ENCODE data around the gene PROZ.
A peak's percentile ranks its signal among the peaks of the same experiment; 100 is the strongest.

The PROZ gene

DNA sequence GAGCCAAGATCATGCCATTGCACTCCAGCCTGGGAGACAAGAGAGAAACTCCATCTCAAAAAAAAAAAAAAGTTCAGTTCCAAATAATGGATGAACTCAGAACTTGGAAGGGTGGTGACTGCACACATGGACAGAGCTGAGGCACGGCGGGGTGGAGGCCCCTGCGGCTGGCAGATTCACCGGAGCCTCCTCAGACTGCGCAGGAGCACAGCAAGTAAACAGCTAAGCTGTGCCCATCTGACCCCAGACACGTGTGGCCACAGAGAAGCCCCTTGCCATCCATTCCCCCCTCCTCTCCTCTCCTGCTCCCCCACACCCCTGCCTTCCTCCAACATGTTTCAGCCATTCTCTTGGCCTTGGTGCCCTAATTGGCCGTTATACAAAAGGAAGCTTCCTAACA is 15.6 kb upstream of the PROZ start:
- no peak for DNase-seq

DNA sequence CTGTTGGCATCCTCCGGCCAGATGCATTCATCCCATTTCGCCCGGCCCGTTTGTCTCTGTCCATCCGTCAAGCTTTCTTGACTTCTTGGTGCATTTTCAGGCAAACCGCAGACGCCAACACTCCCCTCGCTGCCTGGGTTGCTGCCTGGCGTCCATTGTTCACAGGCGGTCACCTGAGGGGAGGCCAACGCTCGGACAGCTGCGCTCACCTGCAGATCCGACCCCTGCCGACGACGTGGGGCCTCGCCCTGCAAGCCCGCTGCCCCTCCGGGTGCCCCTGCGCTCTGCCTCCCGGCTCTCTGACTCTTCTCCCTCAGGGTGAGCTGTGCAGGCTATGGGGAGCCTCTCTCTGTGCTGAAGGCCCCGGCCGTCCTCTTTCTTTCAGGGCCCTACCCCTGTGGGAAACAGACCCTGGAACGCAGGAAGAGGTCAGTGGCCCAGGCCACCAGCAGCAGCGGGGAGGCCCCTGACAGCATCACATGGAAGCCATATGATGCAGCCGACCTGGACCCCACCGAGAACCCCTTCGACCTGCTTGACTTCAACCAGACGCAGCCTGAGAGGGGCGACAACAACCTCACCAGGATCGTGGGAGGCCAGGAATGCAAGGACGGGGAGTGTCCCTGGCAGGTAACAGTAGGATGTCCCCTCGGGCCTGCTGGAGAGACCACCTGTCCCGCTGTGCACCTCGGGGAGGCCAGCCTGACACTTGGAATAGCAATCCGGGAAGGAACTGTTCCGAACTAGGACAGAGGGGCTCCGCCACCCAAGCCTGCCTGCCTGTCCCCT is 14.8 kb upstream of the PROZ start:
- DNase-seq, result no peak

DNA sequence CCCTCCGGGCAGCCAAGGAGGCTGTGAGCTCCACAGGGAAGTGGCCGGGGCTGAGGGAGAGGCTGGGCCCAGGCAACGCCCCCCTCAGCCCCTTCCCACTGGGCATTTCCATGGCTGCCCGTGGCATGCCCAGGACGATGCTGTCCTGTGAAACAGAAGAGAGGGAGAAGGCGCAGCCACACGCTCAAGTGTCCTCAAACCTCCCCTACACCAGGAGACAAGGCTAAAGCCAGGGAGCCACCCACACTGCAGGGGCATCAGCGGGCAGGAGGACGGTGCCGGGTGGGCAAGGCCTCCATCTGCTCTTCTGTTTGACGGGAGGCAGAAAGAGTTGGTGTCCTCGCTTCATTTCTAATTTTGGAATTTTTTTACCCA is 14.2 kb upstream of the PROZ start:
- no peak for DNase-seq

DNA sequence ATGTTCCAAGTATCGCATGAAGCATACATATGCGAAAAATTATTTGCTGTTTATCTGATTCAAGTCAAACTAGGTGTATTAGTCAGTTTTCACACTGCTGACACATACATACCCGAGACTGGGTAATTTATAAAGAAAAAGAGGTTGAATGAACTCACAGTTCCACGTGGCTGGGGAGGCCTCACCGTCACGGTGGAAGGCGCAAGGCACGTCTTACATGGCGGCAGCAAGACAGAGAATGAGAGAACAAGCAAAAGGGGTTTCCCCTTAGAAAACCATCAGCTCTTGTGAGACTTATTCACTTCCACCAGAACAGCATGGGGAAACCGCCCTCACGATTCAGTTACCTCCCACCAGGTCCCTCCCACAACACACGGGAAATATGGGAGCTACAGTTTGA is 13.0 kb upstream of the PROZ start:
- DNase-seq, result no peak

DNA sequence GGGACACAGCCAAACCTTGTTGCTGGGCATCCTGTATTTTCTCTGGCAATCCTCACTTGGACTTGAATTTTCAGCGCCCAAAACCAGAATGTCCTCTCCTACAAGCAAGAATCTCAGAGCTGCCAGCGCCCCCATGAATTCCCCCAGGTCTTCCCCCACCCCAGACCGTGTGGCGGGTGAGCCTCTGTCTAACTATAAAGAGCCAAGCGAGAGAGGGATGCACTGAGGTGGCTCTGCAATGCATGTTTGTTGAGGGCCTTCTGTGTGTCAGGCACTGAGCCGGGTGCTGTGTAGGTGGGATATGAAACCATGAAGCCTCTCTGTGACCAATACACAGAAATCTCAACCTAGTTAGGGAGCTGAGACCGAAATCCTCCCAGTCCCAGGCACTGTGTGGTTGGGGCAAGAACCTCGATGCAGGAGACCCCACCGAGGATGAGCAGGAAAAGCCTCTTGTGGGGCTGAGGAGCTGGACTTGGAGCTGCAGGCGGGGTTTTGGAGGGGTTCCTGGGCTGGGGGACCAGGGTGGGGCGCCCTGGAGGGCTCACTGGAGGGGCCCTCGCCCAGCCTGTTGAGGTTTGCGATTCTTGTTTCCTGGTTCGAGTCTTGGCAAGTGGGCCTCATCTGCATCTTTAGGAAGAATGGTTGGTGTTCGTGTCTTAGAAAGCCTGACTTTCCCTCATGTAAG is 12.4 kb upstream of the PROZ start:
- DNase-seq, result no peak

DNA sequence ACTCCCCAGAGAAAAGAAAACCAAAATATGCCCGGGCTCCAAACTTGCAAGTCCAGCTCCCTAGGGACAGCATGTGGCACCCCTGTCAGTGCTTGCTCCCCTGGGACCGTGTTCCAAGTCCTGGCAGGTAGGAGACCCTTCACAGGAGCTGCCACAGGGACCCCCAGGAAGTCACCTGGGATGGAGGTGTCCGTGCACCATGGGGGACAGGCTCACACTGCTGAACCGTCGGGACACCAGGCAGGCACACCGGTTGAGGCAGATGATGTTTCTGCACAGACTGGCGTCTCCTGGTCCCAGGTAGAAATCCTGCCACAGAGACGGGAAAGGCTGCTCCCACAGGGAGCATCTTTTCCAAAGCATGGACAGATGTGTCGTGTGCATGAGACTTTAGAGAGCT is 11.7 kb upstream of the PROZ start:
- DNase-seq, result no peak

DNA sequence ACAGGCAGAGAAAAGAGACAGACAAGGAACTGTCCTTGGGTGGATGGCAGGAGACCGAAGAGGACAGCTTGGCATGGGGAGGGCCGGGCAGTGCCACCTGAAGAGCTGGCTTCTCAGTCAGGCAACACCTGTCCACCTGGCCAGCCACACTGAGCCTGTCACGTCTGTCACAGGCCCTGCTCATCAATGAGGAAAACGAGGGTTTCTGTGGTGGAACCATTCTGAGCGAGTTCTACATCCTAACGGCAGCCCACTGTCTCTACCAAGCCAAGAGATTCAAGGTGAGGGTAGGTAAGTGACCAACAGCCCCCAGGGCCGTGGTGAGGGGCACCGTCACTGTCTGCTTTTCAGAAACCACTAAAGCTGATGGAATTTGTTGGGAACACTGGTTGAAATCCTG is 11.2 kb upstream of the PROZ start:
- no peak for DNase-seq

DNA sequence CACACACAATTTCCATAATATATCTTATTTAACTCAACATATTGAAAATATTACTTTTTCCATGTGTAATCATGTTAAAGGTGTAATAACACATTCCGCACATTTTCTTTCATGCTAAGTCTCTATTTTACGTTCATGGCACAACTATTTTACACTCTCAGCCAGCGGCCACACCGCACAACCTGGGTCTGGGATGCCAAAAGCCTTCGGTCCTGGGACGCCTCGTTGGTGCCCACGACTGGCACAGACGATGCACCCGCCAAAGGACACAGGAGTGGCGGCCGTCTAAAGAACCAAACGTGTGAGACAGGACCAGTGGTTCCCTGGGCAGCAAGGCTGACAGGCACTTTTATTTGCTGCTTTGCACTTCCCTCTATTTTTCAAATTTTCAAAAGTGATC is 10.0 kb upstream of the PROZ start:
- DNase-seq, result no peak

DNA sequence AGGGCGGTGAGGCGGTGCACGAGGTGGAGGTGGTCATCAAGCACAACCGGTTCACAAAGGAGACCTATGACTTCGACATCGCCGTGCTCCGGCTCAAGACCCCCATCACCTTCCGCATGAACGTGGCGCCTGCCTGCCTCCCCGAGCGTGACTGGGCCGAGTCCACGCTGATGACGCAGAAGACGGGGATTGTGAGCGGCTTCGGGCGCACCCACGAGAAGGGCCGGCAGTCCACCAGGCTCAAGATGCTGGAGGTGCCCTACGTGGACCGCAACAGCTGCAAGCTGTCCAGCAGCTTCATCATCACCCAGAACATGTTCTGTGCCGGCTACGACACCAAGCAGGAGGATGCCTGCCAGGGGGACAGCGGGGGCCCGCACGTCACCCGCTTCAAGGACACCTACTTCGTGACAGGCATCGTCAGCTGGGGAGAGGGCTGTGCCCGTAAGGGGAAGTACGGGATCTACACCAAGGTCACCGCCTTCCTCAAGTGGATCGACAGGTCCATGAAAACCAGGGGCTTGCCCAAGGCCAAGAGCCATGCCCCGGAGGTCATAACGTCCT is 9.4 kb upstream of the PROZ start:
- no peak for DNase-seq

DNA sequence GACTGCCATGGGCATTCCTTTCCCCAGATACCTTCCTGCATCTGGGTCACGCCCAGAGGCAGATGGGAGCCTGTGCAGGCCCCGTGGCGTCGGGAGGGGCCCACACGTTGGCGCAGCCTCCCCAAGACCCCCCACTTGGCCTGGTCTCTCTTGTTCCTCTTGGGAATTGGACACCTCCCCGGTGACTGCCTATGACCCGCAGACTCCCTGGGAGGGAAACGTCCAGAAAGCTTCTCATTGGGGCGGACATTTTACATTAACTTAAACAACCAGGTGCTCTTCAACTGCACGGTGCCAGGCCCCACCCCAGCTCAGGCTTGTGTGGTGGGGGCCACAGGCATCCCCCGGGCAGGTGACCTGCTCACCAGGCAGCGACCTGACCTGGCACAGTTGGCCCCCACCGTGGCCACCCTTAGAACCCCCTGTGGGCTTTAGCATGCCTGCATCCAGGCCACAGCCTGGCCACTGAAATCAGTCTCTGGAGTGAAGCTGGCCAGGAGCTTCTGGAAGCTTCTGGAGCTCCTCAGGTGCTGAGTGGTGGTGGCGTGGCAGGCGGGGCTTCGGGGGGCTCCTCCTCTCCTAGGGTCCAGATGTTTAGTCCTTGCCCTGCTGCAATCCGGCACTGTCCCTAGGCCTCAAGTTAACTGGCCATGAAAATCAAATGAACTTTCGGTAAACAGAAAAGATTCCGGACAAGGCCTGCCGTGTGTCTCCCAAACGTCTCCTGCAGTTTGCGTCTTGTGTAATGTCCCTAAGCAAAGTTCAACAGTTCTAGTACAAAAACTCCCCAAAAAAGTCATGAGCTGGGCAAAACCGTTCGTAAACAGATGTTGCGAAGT is 8.5 kb upstream of the PROZ start:
- DNase-seq, result no peak

DNA sequence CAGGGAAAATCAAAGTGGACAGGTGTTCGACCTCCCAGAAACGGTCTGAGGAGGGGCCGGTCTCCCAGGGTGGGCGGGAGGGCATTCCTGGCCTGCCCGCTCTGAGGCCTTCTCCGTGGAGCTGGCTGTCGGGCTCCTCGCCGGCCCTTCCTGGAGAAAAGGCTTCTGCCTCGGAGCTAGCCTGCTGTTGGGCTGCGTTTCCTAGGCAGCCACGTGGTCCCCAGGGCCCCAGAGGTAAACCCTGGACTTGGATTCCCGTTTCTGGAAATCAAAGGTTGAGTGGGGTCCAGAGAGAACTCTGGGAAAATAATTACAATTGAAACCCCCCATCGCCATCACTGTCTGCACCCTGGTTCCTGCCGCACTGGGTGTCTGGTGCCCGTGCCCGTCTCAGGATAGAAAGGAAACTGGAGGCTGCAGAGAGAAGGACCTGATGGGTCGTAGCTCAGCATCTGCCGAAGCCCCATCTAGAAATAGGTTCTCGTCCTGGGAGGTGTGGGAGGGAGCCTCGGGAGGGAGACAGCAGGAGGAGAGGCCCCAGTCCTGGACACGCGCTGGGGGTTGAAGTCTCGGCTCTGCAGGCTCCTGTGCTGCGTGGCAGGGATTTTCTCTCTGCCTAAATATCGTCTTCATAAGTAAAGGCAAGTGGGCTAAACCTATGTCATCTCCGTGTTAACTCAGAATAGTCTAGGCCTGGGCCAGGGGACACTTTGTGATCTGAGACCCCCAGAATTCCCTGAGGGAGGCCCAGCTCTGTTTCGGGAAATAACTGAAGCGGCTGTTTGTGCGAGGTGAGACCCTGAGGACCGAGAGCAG is 7.7 kb upstream of the PROZ start:
- no peak for DNase-seq

DNA sequence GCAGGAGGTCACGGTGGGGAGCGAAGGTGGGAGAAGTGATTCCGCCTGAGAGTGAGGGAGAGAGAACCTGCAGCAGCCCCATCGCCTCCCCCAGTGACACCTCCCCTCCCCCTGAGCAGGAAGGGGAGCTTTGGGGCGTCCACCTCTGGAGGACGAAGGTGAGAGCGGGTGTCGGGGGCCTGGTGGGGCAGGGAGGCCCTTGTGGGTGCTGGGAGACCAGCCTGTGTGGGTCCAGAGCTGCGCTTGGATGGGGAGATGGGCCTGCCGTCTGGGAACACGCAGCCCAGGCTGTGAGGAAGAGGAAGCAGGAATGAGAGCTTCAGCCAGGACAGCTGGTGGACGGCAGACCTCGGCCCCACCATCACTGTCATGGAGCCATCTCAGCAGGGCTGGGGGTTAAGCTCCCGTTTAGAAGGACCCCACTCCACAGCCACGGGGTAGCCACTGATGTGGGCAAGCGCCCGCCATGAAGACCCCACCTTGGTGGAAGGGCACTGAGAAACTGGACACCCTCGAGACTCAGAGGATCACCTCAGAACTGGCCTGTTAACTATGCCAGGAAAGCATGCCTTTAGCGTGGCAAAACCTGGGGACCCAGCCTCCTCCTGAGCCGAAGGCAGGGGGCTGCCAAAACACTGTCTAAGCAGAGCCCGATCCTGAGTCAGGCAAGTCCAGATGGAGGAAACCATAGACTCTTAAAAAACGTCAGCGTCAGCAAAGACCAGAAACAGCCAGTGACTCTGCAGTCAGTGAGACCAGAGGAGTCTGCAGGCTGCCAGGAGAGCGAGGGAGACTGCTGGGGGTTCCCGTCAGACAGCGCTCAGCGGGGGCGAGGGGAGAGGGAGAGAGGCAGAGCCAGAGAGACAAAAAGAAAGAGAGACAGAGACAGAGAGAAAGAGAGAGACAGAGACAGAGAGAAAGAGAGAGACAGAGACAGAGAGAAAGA is 6.4 kb upstream of the PROZ start:
- peak; percentile 11 for DNase-seq

DNA sequence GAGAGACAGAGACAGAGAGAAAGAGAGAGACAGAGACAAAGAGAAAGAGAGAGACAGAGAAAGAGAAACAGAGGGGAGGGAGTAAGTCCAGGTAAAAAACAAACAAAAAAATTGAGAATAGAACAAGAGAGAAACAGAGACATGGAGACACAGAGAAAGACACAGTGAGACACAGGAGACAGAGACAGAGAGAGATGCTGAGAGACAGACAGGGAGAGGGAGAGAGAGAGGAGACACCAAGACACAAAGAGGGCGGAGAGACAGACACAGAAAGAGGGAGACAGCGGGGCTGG is 5.8 kb upstream of the PROZ start:
- DNase-seq, result no peak

DNA sequence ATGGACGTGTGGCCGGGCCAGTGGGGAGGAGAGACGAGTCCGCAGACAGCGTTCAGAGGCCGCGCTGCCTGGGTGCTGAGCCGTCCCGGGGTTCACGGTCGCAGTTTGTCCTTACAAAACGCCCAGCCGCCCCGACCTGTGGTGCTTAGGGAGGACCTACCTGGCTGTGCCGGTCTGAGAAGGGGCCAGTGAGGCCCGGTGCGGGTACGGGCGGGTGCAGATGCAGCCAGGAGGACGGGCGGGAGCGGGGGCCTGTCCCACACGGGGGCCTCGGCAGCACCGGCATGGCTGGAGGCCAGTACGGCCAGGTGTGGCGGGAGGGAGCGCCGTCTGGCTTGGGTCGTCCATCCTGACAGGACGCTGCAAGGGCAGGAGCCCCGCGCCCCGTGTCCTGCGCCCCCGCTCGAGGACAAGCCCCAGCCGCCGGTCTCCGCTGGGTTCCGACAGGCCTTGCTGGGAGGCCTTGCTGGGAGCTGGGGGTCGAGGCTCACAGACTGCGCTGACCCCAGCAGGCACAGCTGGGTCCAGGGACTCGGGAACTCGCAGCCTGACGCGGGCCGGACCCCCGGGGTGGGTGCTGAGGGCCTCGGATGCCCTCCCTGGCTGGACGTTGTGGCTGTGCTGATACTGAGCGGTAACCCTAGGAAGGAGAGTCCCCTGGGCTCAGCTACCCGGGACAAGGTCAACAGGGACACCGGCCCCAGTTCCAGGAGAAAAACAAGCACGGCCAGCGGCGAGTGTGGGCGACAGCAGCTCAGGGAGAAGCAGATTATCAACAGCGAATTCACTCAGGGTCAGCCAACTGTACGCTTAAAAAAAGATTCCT is 5.3 kb upstream of the PROZ start:
- no peak for DNase-seq

DNA sequence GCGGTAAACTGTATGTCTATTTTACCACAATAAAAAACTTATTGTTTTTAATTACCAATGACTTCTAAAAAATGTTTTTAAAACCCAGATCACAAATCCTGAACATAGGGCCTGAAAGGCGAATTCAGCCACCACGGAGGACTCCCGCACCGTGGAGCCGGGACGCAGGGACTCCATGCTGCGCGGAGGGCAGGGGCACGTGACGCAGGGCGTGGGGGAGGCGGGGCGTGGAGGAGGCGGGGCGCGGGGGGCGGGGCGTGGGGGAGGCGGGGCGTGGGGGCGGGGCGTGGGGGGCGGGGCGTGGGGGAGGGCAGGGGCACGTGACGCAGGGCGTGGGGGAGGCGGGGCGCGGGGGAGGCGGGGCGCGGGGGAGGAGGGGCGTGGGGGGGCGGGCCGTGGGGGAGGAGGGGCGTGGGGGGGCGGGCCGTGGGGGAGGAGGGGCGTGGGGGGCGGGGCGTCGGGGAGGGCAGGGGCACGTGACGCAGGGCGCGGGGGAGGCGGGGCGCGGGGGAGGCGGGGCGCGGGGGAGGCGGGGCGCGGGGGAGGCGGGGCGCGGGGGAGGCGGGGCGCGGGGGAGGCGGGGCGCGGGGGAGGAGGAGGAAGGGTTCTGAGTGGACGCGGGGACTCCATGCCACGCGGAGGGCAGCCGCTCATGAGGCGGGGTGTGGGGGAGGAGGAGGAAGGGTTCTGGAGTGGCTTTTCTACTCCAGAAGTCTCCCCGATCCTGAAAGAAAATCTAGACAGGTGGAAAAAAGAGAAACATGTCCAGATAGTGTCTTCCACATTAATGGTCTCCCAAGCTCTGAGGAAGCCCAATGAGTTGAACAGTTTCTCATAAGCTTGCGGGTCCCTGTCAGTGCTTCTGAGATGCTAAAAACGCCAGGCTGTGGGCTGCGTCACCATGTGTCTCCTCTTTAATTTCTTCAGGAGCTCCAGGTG is 4.4 kb upstream of the PROZ start:
- DNase-seq, result peak; percentile 18

DNA sequence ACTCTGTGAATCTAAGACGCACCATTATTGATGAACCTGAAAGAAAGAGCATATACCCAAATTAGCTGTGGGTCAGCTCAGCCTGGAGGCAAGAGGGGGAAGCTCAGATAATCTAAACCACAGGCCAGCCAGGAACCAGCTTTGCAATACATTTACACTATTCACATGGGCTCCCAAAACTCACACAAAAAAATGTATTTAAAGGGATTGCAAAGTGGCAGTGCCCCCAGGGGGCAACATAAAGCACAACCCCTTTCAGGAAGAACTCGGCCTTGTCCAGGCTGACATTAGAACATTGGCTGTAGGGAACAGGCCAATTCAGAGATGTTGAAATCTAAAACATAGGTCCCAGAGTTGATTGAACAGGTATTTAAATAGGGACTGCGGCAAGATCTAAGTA is 3.2 kb upstream of the PROZ start:
- DNase-seq, result no peak

DNA sequence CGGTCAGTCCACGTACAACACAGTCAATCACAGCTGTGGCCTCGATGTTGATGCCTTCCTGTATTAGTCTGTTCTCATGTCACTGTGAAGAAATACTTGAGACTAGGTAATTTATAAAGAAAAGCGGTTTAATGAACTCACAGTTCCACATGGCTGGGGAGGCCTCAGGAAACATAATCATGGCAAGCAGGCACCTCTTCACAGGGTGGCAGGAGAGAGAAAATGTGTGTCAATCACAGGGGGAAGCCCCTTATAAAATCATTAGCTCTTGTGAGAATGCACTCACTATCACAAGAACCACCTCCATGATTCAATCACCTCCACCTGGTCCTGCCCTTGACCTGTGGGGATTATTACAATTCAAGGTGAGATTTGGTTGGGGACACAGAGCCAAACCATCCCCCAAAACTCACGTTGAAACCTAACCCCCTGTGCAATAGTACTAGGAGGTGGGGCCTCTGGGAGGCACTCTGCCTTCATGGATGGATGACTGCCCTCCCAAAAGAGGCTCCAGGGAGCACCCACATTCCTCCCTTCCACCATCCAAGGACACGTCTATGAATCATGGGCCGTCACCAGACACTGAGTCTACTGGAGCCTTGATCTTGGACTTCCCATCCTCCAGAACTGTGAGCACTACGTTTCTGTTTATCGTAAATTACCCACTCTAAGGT is 2.3 kb upstream of the PROZ start:
- no peak for DNase-seq

DNA sequence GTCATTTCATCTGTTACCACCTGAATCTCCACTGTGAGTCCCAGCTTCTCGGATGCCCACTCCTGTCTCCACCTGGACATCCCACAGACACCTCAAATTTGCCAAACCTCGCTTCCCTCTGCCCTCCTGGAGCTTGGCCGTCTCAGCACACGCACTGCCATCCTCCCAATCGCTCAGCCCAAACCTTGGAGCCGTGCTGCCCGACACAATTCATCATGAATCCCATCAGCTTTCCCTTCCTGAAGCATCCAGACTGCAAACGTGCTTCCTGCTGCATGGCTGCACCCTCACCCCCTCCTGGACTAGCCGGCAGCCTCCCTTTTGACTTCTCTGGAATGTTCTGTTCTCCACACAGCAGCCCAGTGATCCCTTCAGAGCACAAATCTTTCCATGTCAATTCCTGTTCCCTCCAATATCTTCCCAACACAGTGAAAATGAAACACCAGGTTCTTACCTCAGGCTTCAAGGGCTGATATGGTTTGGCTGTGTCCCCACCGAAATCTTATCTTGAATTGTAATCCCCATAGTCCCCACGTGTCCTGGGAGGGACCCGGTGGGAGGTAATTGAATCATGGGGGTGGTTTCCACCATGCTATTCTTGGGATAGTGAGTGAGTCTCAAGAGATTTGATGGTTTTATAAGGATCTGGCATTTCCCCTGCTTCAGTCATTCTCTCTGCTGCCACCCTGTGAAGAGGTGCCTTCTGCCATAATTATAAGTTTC is 1.1 kb upstream of the PROZ start:
- no peak for DNase-seq

Measured in amniotic stem cell (primary cell).